Middle frontal gyrus (tissue), 1 donor: ENCODE measurements around the gene PDCD6IP.
"Not testable (repeated sequence)": the region's sequence is repeated elsewhere in the genome, so short reads cannot be mapped to it uniquely, and the experiment has no call there.

Experiments used
- DNase-seq: peaks from one replicate; pipeline ENCODE4 v3.0.0-alpha.2; 2015; ENCODE audit warnings: low spot score; ENCODE audit errors: extremely low spot score

PDCD6IP gene

GRCh38 chr3:33795131-33795530 lies 3.3 kb upstream of the PDCD6IP start:
- DNase-seq = no peak

- DNase-seq = no peak
These were observed 2.4 kb upstream of the PDCD6IP start for GRCh38 chr3:33795856-33796536.

GRCh38 chr3:33798113-33798417 lies 365 bp upstream of the PDCD6IP start:
- no peak for DNase-seq

GRCh38 chr3:33799202-33799551 lies 747 bp downstream of the PDCD6IP start:
- no peak for DNase-seq

GRCh38 chr3:33803252-33803651 lies 4.8 kb downstream of the PDCD6IP start:
- DNase-seq = no peak

GRCh38 chr3:33803894-33804526 lies 5.6 kb downstream of the PDCD6IP start:
- no peak for DNase-seq

- DNase-seq = no peak
These were observed 8.8 kb downstream of the PDCD6IP start for GRCh38 chr3:33807191-33807590.

GRCh38 chr3:33808559-33808958 lies 10.1 kb downstream of the PDCD6IP start:
- DNase-seq = no peak

- DNase-seq = no peak
These were observed 12.1 kb downstream of the PDCD6IP start for GRCh38 chr3:33810545-33810944.

GRCh38 chr3:33821989-33822388 lies 23.6 kb downstream of the PDCD6IP start:
- DNase-seq = no peak

- no peak for DNase-seq
These were observed 25.4 kb downstream of the PDCD6IP start for GRCh38 chr3:33823821-33824220.

- DNase-seq = no peak
These were observed 26.7 kb downstream of the PDCD6IP start for GRCh38 chr3:33825111-33825510.

- DNase-seq = no peak
These were observed 27.8 kb downstream of the PDCD6IP start for GRCh38 chr3:33826206-33826605.

GRCh38 chr3:33826688-33827087 lies 28.3 kb downstream of the PDCD6IP start:
- no peak for DNase-seq

GRCh38 chr3:33829720-33830119 lies 31.3 kb downstream of the PDCD6IP start:
- DNase-seq = no peak

GRCh38 chr3:33831053-33831452 lies 32.6 kb downstream of the PDCD6IP start:
- no peak for DNase-seq

GRCh38 chr3:33833408-33834095 lies 35.1 kb downstream of the PDCD6IP start:
- no peak for DNase-seq

GRCh38 chr3:33834096-33834453 lies 35.6 kb downstream of the PDCD6IP start:
- no peak for DNase-seq

GRCh38 chr3:33837182-33837581 lies 38.8 kb downstream of the PDCD6IP start:
- DNase-seq = not testable (repeated sequence)

- DNase-seq = no peak
These were observed 40.9 kb downstream of the PDCD6IP start for GRCh38 chr3:33839283-33839682.

GRCh38 chr3:33840179-33840578 lies 41.7 kb downstream of the PDCD6IP start:
- DNase-seq = no peak

- no peak for DNase-seq
These were observed 50.4 kb downstream of the PDCD6IP start for GRCh38 chr3:33848624-33849347.
